Measurements from ENCODE around the gene MEF2B. TPM values are rescaled to one million over a fixed set of nuclear protein-coding genes. Genes with fewer than 3 reads are reported as not detected.
"Not testable (repeated sequence)": the region's sequence is repeated elsewhere in the genome, so short reads cannot be mapped to it uniquely, and the experiment has no call there.

MEF2B gene
- total RNA-seq, 1 donor from 2014 or later: not detected

DNA sequence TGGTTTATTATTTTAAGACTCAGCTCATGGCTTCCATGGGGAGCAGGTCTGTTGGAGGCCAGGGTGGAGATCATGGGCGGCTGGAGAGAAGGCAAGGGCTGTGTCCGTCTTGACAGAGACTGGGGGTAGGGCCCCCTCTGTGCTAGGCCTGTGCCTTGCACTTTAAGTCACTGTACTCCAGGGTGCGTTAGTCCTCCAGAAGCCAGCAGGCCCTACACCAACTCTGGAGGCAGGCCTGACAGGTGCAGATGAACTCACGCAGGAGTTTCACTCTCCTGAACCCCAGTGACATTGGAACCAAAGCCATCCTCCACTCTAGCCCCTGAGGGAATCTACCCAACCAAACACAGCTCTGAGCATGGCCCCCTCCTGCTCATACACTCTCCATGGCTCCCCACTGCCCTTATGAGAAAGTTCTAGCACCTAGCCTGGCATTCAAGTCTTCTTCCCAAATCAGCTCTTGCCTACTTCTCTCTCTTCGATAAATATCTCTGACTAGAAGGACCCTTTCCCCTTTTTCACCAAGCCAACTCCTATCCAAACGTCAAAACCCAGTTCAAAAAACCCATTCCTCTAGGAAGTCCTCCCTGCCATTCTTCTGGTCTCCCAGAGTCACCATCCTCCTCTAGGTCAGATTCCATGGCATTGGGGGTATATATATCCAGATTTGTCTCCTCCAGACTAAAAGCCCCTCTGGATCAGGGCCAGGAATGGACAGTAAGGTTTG is 15.1 kb downstream of the MEF2B start:
- H3K4me3 ChIP-seq (ENCODE audit: low read depth, low read length): no peak overlapping the region
- DNase-seq (ENCODE audit: low read depth): no peak
- TF ChIP-seq, protein P1, sequence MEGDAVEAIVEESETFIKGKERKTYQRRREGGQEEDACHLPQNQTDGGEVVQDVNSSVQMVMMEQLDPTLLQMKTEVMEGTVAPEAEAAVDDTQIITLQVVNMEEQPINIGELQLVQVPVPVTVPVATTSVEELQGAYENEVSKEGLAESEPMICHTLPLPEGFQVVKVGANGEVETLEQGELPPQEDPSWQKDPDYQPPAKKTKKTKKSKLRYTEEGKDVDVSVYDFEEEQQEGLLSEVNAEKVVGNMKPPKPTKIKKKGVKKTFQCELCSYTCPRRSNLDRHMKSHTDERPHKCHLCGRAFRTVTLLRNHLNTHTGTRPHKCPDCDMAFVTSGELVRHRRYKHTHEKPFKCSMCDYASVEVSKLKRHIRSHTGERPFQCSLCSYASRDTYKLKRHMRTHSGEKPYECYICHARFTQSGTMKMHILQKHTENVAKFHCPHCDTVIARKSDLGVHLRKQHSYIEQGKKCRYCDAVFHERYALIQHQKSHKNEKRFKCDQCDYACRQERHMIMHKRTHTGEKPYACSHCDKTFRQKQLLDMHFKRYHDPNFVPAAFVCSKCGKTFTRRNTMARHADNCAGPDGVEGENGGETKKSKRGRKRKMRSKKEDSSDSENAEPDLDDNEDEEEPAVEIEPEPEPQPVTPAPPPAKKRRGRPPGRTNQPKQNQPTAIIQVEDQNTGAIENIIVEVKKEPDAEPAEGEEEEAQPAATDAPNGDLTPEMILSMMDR (conservative IDR thresholded peaks at IDR 0.05; ENCODE audit: low read depth, low read length): no peak

DNA sequence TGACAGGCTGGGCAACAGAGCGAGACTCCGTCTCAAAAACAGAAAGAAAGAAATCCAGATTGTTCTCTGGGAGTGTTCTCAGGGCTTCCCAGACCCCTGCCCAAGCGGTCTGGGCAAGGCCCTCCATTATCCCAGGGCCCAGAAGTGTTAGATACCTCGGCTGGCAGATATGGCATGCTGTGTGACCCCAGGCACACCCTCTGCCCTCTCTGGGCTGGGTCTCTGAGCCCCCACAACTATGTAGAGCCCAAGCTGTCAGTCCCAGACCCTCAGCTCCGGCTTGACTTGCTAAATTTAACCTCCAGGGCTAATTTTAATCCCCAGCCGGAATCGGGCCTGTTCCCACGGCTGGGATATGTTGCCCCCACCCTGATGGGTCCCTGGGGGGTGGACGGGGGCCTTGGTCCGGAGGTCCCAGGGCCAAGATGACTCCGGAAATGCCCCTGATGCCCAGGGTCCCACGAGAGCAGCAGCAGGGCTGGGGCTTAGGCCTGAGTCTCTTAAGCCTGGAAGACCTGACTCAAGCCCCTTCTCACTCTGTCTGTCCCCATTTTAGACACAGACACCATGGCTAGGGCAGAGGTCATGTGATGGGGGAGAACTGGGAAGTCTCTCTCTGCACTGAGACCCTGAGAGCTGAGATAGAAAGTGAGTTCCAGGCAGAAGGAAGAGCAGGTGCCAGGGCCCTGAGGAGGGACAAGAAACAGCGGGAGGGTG is 17.2 kb downstream of the MEF2B start:
- no peak for DNase-seq (ENCODE audit: low read depth)
- H3K4me3 ChIP-seq (ENCODE audit: low read depth, low read length): no peak overlapping the region
- TF ChIP-seq, protein P1 (conservative IDR thresholded peaks at IDR 0.05; ENCODE audit: low read depth, low read length): no peak

DNA sequence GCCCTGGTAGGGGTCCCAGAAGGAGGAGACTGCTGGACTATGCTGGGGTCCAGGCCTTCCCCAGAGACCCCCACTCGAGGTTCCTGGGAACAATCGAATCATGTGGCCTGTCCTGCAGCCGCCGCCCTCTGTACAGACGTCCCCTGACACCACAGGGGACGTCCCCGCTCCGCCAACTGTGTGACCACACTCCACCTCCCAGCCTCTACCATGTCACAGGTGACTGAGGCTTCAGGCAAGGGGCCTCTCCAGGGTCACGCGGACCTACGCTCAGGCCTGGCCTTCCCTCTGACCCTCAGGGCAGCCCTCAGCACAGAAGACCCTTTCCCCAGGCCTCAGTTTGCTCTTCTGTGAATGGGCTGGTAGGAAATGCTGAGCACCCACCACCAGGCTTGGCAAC is 18.6 kb downstream of the MEF2B start:
- no peak for DNase-seq (ENCODE audit: low read depth)
- TF ChIP-seq, protein P1 (conservative IDR thresholded peaks at IDR 0.05; ENCODE audit: low read depth, low read length): no peak
- H3K4me3 ChIP-seq (ENCODE audit: low read depth, low read length): no peak overlapping the region

DNA sequence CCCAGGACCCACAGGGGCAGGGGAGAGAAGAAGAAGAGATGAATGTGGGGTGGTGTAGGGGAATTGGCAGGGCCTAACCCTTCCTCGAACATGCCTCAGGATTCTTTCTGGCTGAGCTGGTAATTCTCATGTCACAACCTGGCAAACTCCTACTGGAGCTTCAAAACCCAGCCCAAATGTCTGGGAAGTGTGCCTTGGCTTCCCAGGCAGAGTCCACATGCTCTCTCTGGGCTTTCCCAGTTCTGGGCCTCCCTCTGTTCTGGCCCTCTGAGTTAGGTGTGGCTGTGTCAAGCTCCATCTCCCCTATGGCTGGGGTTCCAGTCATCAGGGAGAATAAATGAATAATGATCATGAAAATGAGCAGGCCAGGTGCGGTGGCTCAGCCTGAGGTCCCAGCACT is 20.6 kb downstream of the MEF2B start:
- no peak for DNase-seq (ENCODE audit: low read depth)
- no peak overlapping the region for H3K4me3 ChIP-seq (ENCODE audit: low read depth, low read length)
- TF ChIP-seq, protein P1 (conservative IDR thresholded peaks at IDR 0.05; ENCODE audit: low read depth, low read length): no peak

DNA sequence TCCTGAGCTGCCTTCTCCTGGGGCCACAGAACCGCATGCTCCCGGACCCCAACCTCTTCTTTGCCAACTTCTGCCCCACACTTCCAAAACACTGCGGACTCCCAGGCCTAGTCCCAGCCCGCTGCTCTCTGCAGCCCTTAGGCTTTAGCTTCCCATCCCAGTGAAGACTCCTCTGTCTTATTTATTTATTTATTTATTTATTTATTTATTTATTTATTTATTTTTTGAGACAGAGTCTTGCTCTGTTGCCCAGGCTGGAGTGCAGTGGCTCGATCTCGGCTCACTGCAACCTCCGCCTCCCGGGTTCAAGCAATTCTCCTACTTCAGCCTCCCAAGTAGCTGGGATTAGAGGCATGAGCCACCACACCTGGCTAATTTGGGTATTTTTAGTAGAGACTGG is 21.6 kb downstream of the MEF2B start:
- not testable (repeated sequence) for DNase-seq (ENCODE audit: low read depth); H3K4me3 ChIP-seq (ENCODE audit: low read depth, low read length)

DNA sequence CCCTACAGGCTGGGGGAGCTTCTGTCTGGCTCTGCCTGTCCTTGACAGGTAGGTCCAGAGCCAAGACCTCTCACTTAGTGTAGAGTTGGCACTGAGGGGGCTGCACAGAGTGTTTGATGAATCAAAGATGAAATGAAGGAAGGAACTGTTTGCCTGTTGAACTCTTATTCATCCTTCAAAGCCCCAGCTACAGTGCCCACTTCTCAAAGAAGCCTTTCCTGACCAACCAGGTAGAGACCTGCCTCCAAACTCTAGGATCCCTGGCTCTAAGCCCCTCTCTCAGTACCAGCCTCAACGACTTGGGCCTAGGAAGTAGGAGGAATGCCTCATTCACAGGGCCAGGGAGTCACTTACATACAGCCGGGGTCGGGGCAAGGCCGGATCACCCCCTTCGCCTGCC is 22.7 kb downstream of the MEF2B start:
- no peak overlapping the region for H3K4me3 ChIP-seq (ENCODE audit: low read depth, low read length)
- TF ChIP-seq, protein P1 (conservative IDR thresholded peaks at IDR 0.05; ENCODE audit: low read depth, low read length): no peak
- DNase-seq (ENCODE audit: low read depth): no peak

DNA sequence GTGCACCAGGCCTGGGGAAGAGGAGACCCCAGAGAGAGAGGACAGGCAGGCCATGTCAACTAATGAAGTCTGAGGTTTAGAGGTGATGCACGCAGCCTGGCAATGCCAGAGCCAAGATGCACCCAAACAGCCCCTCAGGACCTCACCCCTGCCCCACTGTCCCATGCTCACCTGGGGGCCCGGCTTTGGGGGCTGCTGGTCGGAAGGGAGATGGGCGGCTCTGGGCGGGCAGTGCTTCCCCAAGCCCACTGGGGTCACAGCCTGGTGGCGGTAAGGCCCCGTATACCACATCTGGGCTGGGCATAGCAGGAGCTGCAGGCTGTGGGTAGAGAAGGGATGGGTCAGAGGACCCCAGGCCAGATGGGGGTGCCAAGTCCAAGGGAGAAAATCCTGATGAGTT is 23.2 kb downstream of the MEF2B start:
- TF ChIP-seq, protein P1 (conservative IDR thresholded peaks at IDR 0.05; ENCODE audit: low read depth, low read length): no peak
- DNase-seq (ENCODE audit: low read depth): no peak
- H3K4me3 ChIP-seq (ENCODE audit: low read depth, low read length): no peak overlapping the region
